Suppressor macrophage treated with lipopolysaccharide for 1 hour (primary cell): ENCODE results near the gene MCUR1.
"Not testable (repeated sequence)": the region's sequence is repeated elsewhere in the genome, so short reads cannot be mapped to it uniquely, and the experiment has no call there.

ENCODE experiments used
- DNase-seq, 3 donors: peaks; one replicate each; pipeline ENCODE4 v3.0.0-alpha.2; 2020 to 2022

The MCUR1 gene

DNA sequence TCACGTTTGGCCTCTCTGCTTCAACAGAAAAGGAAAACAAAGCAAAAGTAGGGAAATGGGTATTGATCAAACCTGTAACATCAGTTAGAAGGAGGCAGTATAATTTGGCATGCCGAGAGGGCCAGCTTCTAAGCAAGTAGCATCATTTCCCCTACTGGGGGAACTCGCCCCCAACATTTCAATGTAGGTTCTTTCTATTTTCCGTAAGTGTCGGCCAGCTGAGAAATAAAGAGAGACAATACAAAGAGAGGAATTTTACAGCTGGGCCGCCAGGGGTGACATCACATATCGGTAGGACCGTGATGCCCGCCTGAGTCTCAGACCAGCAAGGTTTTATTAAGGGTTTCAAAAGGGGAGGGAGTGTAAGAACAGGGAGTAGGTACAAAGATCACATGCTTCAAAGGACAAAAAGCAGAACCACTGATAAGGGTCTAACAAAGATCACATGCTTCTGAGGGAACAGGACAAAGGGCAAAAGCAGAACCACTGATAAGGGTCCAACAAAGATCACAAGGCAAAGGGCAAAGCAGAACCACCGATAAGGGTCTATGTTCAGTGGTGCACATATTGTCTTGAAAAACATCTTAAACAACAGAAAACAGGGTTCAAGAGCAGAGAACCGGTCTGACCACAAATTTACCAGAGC lies 14.4 kb upstream of the MCUR1 start:
- not testable (repeated sequence) for DNase-seq

DNA sequence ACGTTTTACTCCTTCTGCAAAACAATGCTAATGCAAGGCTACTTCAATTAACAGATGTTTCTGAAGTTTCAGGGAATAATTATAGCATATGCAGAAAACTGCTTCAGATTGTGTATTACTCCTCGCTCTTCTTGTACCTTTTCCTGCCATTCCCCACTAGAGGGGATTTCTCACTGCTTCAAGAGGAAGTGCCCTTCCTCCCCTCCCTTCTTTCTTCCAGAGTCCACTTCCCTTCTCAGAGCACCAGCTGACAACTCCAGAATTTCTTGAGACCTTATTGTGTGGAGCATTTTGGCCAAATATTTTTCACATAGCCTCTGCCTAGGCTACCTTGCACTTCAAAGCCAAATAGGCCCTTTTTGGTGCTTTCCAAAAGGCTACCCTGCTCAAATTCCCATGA lies 12.7 kb upstream of the MCUR1 start:
- peak; percentile 46 to 51 (median 50) for DNase-seq

DNA sequence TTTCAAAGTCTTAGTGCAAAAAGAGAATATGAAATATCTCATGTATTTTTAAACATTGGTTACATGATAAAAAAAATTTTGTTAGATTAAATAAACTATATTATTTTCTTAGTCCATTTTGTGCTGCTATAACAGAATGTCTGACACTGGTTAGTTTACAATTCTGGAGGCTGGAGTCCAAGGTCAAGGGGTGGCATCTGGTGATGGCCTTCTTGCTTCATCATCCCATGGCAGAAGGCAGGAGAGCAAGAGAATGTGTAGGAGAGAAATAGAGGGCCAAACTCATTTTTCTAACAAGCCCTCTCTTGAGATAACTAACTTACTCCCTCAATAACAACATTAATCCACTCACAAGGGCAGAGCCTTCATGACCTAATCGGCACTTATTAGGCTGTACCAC lies 11.5 kb upstream of the MCUR1 start:
- no peak for DNase-seq

- no peak for DNase-seq
Measured at GRCh38 chr6:13818341-13818740, 4.0 kb upstream of the MCUR1 start.

DNA sequence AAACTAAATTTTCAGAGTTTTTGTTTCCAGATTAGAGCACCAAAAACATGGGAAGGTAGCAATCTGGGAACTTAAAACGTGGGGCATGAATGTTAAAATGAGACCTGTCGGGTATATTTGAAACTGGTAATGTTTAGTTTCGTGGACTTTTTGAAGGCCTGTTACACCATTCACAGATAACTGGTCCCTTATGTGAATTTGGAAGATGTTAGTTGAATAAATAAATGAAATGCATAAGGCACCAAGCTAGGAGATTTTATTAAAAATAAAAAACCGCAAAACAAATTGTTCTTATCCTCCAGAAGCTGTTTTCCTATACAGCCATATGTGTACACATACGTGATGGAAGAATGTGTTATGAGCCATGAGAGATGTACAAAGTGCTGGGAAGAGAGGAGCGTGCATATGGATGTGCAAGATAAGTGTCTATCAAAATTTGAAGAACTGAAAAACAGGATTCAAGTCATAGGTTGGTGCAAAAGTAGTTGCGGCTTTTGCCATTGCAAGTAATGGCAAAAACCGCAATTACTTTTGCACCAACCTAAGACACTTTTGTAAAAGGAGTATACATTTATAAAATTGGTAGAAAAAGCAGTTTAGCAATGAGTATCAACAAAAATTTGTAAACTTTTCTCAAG lies 700 bp upstream of the MCUR1 start:
- DNase-seq, result peak in 2 of 3 donors; percentile 24 to 33

GRCh38 chr6:13813621-13814175 lies 659 bp downstream of the MCUR1 start:
- DNase-seq, result peak; percentile 70 to 87 (median 73)

DNA sequence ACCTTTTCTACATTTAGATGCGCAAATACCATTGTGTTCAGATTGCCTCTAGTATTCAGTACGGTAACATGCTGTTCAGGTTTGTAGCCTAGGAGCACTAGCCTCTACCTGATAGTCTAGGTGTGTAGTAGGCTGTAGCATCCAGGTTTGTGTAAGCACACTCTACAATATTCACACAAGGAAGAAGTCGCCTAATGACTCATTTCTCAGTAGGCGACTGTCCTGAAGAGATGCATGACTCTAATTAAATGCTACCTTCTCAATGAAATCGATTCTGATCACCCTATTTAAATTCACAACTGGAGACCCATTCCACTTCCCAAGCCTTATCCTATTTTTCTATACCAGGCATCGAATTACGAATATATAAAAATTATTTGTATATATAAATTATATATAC lies 1.3 kb downstream of the MCUR1 start:
- peak in 1 of 3 donors; percentile 33 for DNase-seq

DNA sequence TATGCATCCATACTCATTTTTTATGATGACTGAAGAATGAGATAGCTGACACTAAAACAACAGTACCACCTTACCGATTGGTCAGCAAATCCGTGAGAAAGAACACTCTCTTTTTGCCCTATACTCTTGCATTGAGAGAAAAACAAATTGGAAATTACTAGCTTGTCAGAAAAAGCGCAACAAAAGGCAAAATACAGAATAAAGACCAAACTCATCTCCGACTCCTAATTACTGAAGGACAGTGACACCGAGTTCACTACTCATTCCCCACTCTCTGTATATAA lies 2.1 kb downstream of the MCUR1 start:
- DNase-seq, result no peak

- DNase-seq, result no peak
Measured at GRCh38 chr6:13811627-13812358, 2.6 kb downstream of the MCUR1 start.

GRCh38 chr6:13810688-13811446 lies 3.5 kb downstream of the MCUR1 start:
- DNase-seq, result peak in 2 of 3 donors; percentile 22 to 44

- no peak for DNase-seq
Measured at GRCh38 chr6:13808801-13809200, 5.6 kb downstream of the MCUR1 start.

GRCh38 chr6:13807696-13808095 lies 6.7 kb downstream of the MCUR1 start:
- DNase-seq, result no peak

DNA sequence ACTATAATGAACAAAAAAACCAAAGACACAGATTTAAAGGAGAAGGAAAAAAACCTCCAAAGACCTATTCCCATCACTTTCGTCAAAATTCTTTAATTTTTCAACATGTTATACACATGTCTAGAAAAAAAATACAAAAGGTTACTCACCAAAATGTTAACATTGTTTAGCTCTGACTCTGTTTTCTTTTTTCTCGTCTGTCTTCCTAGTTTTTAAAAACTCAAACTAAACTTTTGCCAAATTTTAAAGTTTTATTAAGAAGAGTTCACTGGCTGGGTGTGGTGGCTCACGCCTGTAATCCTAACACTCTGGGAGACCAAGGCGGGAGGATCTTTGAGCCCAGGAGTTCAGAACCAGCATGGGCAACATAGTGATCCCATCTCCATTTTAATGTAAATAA lies 10.8 kb downstream of the MCUR1 start:
- DNase-seq, result no peak

DNA sequence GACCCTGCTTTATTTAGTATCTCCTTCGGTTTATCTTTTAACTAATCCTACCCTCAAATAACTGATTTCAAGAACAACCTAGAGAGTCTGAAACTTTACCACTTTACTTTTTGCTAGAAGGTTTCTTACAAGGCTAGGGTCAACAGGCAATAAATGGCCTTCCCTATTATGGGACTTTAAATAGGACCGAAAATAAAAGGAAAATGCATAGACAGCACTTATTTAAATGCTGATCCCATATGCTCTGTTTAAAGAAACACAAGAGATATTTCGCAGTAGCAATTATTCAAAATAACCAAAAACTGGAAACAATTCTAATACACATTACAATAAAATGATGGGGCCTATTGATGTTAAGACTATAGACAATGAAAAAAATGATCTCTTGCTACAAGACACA lies 13.7 kb downstream of the MCUR1 start:
- DNase-seq, result no peak

- no peak for DNase-seq
Measured at GRCh38 chr6:13796781-13797180, 17.6 kb downstream of the MCUR1 start.

GRCh38 chr6:13795041-13795750 lies 19.2 kb downstream of the MCUR1 start:
- peak; percentile 89 to 93 (median 90) for DNase-seq

DNA sequence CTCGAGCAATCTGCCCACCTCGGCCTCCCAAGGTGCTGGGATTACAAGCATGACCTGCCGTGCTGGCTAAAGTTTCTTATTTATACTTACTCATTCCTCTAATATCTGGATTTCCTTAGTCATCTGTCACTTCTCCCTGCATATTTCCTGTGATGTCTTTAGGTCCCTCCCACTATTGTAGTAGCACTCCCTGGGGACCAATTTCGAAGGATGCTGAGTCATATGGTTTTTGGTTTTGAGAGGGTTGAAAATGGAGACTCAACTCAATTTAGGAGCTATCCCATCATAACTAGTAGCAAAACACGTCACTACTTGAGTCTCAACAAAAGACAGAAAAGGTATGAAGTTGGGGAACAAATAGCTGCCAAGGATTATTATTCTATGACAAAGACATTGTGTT lies 20.2 kb downstream of the MCUR1 start:
- no peak for DNase-seq

DNA sequence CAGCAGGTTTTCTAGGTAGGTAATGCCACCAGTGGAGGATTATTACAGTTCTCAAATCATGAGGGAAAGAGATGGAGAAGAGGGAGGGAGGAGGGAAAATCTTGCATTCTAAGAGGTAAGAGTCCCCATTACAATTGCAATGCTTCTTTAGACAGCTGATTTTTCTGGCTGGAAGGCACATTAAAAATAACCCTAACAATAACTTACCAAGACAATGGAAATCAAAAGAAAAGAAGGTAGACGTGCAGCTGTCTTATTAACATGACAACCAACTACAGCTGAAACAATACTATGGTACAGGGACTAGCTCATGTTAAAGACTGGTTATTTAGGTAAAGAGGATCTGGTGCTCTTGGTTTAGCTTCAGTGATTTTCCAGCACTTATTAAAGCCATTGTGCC lies 24.6 kb downstream of the MCUR1 start:
- no peak for DNase-seq

DNA sequence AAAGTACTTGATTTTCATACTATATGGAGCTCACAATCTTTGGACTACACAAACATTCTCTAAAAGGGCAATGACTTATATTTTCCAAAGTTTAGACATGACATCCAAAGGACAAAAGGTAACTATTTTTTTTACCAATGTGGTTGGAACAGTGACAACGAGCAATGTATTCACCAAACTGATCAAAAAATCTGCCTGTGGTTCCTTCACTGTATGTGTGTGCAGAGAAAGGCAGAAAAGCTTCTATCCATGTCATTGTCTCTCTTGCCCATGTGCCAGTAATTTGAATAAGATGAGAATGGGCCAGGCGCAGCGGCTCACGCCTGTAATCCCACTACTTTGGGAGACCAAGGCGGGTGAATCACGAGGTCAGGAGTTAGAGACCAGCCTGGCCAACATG lies 25.5 kb downstream of the MCUR1 start:
- no peak for DNase-seq

DNA sequence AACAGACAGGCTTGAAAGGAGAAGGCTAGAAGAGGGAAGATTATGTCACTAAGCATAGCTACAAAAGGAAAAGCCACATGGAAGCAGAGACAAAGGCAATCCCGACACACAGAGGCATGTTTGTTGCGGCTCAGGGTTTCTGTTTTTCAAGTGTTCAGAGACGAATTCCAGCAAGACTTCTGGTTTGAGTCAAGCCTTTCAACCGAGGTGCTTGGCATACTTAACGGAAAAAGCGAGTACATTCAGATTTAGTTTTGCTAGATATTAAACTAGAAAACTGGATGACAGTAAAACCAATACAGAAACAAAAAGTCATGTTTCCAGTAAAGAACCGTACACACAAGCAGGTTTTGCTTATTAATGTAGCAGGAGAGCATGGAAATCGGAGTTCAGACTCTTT lies 27.2 kb downstream of the MCUR1 start:
- DNase-seq, result no peak

- DNase-seq, result not testable (repeated sequence)
Measured at GRCh38 chr6:13780162-13780561, 34.2 kb downstream of the MCUR1 start.

GRCh38 chr6:13778028-13778427 lies 36.3 kb downstream of the MCUR1 start:
- no peak for DNase-seq

DNA sequence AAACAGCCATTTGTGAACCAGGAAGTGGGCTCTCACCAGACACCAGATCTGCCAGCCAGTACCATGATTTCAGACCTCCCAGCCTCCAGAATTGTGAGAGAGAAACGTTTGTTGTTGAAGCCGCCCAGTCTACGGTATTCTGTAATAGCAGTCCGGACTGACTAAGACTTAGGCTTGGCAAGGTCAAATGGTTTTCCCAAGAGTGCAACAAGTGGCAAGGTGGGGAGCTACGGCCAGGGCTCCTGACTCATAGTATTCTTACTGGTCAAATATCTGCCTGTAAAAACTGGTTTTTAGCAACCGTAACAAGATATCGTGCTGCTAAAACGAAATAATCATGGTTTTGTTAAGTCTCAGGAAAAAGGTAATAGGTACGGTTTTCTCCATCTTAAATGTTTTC lies 37.8 kb downstream of the MCUR1 start:
- DNase-seq, result no peak
